Effector CD8-positive, alpha-beta T cell (primary cell): ENCODE measurements around the gene ARRDC3.
"Not testable (repeated sequence)": the region's sequence is repeated elsewhere in the genome, so short reads cannot be mapped to it uniquely, and the experiment has no call there.

Source experiments
- DNase-seq: peaks from one replicate; lab custom pipeline; 2025; lab: John Stamatoyannopoulos, UW

ARRDC3 gene

DNA sequence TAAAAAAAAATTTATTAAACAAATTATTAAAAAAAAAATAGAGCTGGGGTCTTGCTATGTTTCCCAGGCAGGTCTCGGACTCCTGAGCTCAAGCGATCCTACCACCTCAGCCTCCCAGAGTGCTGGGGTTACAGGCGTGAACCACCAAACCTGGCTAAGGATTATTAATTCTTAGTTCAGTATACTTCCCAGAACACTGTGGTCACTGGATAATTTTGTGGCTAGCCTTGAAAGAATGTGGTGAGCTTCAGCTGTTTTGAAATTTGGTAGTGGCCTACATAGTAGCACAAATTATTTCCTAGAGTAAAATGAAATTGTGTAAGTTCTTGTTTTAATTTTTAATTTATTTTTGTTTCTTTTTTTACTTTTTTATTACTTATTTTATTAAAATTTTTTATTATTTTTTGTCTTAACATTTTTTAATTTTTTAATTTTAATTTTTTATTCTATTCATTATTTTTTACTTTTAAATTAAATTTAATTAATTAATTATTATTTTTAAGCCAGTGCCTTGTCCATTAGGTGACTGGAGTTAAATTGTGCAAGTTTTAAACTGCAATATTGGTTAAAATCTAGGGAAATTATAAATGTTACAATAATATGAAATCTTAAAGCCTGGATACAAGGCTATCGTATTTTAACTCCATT is 23.0 kb downstream of the ARRDC3 start:
- DNase-seq: no peak

DNA sequence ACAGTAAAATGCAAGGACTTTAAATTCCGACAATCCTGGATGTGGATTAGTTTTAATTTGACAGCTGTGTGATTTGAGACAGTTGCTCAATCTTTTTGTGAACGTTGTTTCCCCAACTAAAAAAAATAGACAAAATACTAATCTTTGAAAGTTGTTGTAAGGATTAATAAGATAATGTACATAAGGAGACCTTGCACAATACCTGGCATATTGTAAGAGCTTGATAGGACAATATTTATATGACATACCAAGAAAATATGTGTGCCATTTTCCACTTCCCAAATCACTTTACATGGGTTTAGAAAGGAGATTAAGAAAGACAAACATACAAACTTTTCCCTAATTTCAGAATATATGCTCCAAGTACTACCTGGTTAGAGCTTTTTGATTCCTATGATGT is 25.3 kb downstream of the ARRDC3 start:
- no peak for DNase-seq

- no peak for DNase-seq
Observed at GRCh38 chr5:91357012-91357634, 26.0 kb downstream of the ARRDC3 start.

GRCh38 chr5:91354867-91355266 is 28.2 kb downstream of the ARRDC3 start:
- DNase-seq: not testable (repeated sequence)

DNA sequence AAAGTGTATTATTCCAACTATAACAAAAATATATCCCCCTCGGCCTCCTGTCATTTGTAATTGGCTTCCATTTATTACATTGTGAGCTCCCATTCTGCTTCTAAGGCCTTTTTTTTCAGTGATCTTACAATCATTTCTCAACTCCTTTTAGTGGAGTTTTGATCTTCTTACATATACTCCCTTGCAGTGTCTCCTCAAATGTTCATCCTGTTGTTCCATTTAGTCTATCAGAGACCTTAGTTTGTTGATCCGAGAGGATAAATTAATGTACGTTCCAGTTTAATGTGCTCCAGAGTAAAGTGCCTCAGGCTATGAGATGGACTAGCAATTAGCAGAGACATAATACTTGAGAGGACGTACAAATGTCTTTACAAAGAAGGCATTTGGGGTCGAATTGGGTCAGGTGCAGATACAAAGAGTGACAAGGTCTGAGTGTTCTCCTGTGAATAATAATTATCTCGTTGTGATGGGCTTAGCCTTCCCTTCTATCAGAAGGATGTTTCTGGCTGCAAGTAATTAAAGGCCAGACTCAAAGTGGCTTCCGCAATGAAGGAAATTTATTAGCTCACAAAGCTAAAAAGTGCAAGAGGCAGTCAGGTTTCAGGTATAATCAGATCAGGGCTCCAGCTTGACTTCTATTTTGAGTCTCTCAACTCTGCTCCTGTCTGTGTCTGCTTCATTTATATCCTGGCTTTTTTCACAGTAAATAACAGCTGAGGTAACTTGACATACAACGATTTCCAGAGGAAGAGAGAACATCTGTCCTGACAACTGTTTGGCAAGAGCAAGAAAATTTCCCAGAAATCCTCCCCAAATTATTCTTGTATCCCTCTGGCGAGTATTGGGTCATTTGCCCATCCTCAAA is 30.1 kb downstream of the ARRDC3 start:
- DNase-seq: no peak

GRCh38 chr5:91345461-91345860 is 37.7 kb downstream of the ARRDC3 start:
- no peak for DNase-seq

- DNase-seq: not testable (repeated sequence)
Observed at GRCh38 chr5:91344661-91345200, 38.4 kb downstream of the ARRDC3 start.

DNA sequence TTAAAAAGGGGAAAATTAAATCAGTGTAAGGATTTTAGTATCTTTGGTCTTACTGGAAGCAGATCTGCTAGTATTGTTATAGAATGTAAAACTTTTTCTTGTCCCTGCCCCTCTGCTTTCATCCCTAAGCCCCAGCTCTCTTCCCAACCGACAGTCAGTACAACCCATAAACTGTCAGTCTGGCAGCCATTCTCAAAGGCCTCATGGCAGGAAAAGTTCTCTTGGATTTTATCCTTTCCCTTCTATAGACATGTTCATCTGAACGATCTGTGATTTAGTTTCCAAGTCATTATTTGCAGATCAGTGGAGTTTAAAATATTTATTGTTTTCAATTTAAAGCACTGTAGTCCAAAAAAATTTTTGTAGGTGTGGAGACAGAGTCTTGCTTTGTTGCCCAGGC is 39.2 kb downstream of the ARRDC3 start:
- DNase-seq: no peak

GRCh38 chr5:91342931-91343330 is 40.2 kb downstream of the ARRDC3 start:
- DNase-seq: not testable (repeated sequence)

DNA sequence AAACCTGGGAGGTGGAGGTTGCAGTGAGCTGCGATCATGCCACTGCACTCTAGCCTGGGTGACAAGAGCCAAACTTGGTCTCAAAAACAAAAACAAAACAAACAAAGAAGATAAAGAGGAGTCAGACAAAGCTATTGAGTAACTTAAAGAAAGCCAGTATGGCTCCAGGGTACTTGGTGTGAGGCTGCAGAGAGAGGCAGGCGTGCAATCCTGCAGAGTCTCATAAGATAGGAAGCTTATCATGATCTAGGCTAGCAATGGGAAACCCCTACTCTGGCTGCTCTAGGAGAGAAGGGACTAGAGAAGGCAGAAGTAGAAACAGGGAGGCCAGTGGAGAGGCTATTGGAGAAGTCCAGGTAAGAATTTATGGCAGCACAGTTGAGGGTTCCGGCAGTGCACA is 42.0 kb downstream of the ARRDC3 start:
- no peak for DNase-seq

DNA sequence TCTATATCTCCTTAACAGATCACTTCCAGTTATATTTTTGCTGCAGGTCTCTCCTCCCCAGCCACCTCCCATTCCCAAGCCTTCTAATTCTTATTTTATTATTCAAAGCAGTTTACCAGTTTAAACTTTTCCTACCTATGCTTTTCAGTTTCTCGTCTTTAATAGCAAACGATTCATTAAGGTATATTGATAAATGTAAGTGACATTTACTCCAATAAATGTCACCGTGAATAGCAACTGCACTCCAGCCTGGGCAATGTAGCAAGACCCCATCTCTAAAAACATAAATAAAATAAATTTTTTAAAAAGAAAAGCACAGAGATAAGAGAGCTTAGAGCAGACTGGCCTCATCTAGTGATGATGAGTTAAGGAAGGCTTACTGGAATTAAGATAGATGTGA is 42.6 kb downstream of the ARRDC3 start:
- DNase-seq: no peak

- DNase-seq: no peak
Observed at GRCh38 chr5:91339063-91339705, 43.9 kb downstream of the ARRDC3 start.

- no peak for DNase-seq
Observed at GRCh38 chr5:91332267-91333045, 50.7 kb downstream of the ARRDC3 start.

GRCh38 chr5:91331705-91332104 is 51.4 kb downstream of the ARRDC3 start:
- DNase-seq: no peak

- no peak for DNase-seq
Observed at GRCh38 chr5:91329283-91329682, 53.8 kb downstream of the ARRDC3 start.

DNA sequence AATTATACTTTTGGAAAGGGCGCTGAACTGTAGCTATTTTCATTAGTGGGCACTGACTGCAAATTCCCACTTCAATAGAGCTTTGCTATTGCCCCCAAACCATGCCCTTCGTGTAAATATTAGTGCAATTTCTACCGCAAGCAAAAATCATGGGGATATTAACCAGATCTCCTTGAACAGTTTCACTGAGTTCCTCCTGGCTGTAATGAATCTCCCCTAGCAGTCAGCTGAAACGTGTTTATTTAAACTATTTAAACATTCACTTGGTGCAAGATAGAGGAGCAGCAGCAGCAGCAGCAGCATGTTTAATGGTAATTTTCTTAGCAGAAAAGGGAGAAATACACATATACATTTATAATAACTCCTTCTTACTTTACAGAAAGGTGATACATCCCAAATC is 54.4 kb downstream of the ARRDC3 start:
- DNase-seq: no peak

DNA sequence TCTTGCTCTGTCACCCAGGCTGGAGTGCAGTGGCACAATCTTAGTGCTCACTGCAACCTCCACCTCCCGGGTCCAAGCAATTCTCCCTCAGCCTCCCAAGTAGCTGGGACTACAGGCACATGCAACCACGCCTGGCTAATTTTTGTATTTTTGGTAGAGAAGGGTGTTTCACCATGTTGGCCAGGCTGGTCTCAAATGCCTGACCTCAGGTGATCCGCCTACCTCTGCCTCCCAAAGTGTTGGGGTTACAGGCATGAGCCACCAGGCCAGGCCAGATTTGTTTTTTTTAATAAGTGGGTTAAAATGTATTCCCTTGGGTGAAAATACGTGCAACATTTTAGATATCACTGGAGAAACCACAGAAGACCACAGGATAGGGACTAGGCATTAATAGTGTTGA is 60.1 kb downstream of the ARRDC3 start:
- DNase-seq: not testable (repeated sequence)

GRCh38 chr5:91319667-91320066 is 63.5 kb downstream of the ARRDC3 start:
- DNase-seq: no peak

DNA sequence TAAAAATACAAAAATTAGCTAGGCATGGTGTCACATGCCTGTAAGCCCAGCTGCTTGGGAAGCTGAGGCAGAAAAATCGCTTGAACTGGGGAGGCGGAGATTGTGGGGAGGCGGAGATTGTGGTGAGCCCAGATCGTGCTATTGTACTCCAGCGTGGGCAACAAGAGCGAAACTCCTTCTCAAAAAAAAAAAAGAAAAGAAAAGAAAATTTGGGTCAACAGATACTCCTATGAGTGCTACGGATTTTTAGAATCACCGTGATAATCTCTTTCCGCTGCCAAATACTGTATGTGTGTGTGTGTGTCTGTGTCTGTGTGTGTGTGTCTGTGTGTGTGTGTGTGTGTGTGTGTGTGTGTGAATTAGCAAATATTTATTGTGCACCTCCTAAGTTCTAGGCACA is 64.4 kb downstream of the ARRDC3 start:
- DNase-seq: no peak
